ENCODE measurements around the gene CCDC179. TPM values are rescaled to one million over a fixed set of nuclear protein-coding genes. Genes with fewer than 3 reads are reported as not detected.

The CCDC179 gene
- polyA plus RNA-seq, 1 experiment = not detected

GRCh38 chr11:22822203-22822602 lies 38.1 kb downstream of the CCDC179 start:
- Histone ChIP-seq H3K9me3 (ENCODE audit: control insufficient read depth, insufficient read depth, low read length) (no peaks in the 10 kb centered on the region), H3K4me3 (ENCODE audit: low read depth, low read length) (no peak overlapping the region), H3K27ac (ENCODE audit: low read depth, low read length) (no peak overlapping the region), H3K27me3 (ENCODE audit: control insufficient read depth, insufficient read depth, low read length) (no peaks in the 10 kb centered on the region)
- TF ChIP-seq CTCF (IDR thresholded peaks at IDR 0.05; ENCODE audit: low read depth, low read length) = no peak
- POLR2A ChIA-PET = no interaction called here
- CTCF ChIA-PET = interaction anchor here (1.3 kb wide), 1 partner anchor 8 kb away, joined by 3 read pairs; no protein-coding TSS in a partner anchor
- DNase-seq (ENCODE audit: low read depth, low spot score) = no peak

GRCh38 chr11:22809893-22810292 lies 50.4 kb downstream of the CCDC179 start:
- ChIA-PET CTCF (interaction anchor here (1.2 to 2.4 kb wide), 2 partner anchors 20 to 22 kb away, joined by 6 to 9 read pairs; partner anchors contain the start of gene SVIP), POLR2A (no interaction called here)
- Histone ChIP-seq H3K9me3 (ENCODE audit: control insufficient read depth, insufficient read depth, low read length) (no peaks in the 10 kb centered on the region), H3K4me3 (ENCODE audit: low read depth, low read length) (no peak overlapping the region), H3K27ac (ENCODE audit: low read depth, low read length) (no peak overlapping the region), H3K27me3 (ENCODE audit: control insufficient read depth, insufficient read depth, low read length) (no peaks in the 10 kb centered on the region)
- no peak for TF ChIP-seq CTCF (IDR thresholded peaks at IDR 0.05; ENCODE audit: low read depth, low read length)
- no peak for DNase-seq (ENCODE audit: low read depth, low spot score)

- Histone ChIP-seq H3K27me3 (ENCODE audit: control insufficient read depth, insufficient read depth, low read length) (no peaks in the 10 kb centered on the region), H3K4me3 (ENCODE audit: low read depth, low read length) (no peak overlapping the region), H3K27ac (ENCODE audit: low read depth, low read length) (no peak overlapping the region), H3K9me3 (ENCODE audit: control insufficient read depth, insufficient read depth, low read length) (no peaks in the 10 kb centered on the region)
- ChIA-PET POLR2A (no interaction called here), CTCF (interaction anchor here (2.4 kb wide), 1 partner anchor 21 kb away, joined by 9 read pairs; the partner anchor contains the start of gene SVIP)
- no peak for TF ChIP-seq CTCF (IDR thresholded peaks at IDR 0.05; ENCODE audit: low read depth, low read length)
- no peak for DNase-seq (ENCODE audit: low read depth, low spot score)
These were observed 51.6 kb downstream of the CCDC179 start for GRCh38 chr11:22808571-22809197.

DNA sequence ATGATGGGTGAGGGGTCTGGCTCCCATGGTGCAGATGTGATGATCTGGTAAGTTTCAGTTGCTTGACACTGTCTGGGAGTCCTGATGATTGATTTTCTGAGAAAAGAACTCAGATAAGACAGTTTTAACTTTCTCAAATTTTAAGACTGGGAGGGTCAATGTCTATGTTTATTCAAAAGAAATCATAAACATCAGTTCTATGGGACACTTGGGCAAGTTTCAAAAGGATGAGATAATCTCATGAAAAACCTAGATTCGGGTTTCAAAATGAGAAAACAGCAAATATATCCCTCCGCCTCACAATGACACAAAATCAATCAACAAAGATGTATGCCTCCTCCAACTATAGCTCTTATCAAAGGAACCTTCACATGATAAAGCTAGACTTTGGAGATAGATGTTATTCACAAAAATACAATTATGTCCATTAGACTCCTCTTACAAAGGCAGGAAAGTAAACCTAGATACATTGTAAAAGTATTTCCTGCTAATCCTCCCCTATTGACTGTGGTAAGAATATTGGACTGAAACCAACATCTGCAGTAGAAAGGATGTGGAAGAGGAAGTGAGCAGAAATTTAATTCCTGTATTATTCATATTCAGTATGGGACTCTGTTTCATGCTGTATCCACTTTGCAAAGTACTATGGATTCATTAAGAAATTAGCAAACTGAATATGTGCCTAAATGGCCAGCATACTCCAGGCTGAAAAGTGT lies 52.3 kb downstream of the CCDC179 start:
- TF ChIP-seq CTCF (IDR thresholded peaks at IDR 0.05; ENCODE audit: low read depth, low read length) = no peak
- Histone ChIP-seq H3K27ac (ENCODE audit: low read depth, low read length) (no peak overlapping the region), H3K4me3 (ENCODE audit: low read depth, low read length) (no peak overlapping the region), H3K27me3 (ENCODE audit: control insufficient read depth, insufficient read depth, low read length) (no peaks in the 10 kb centered on the region), H3K9me3 (ENCODE audit: control insufficient read depth, insufficient read depth, low read length) (no peaks in the 10 kb centered on the region)
- ChIA-PET POLR2A (no interaction called here), CTCF (interaction anchor here (1.3 to 2.4 kb wide), 2 partner anchors 20 to 22 kb away, joined by 9 read pairs; partner anchors contain the start of gene SVIP)
- DNase-seq (ENCODE audit: low read depth, low spot score) = no peak

- no peak for TF ChIP-seq CTCF (IDR thresholded peaks at IDR 0.05; ENCODE audit: low read depth, low read length)
- Histone ChIP-seq H3K27ac (ENCODE audit: low read depth, low read length) (no peak overlapping the region), H3K9me3 (ENCODE audit: control insufficient read depth, insufficient read depth, low read length) (no peaks in the 10 kb centered on the region), H3K4me3 (ENCODE audit: low read depth, low read length) (no peak overlapping the region), H3K27me3 (ENCODE audit: control insufficient read depth, insufficient read depth, low read length) (no peaks in the 10 kb centered on the region)
- CTCF ChIA-PET = interaction anchor here (1.3 kb wide), 1 partner anchor 20 kb away, joined by 9 read pairs; no protein-coding TSS in a partner anchor
- DNase-seq (ENCODE audit: low read depth, low spot score) = no peak
- POLR2A ChIA-PET = no interaction called here
These were observed 52.9 kb downstream of the CCDC179 start for GRCh38 chr11:22807391-22807790.

Data from AG04450 (cell line).